ENCODE measurements around the gene DOCK2.

GRCh38 chr5:170109059-170110031 lies 472.3 kb downstream of the DOCK2 start:
- TF ChIP-seq, protein P1, sequence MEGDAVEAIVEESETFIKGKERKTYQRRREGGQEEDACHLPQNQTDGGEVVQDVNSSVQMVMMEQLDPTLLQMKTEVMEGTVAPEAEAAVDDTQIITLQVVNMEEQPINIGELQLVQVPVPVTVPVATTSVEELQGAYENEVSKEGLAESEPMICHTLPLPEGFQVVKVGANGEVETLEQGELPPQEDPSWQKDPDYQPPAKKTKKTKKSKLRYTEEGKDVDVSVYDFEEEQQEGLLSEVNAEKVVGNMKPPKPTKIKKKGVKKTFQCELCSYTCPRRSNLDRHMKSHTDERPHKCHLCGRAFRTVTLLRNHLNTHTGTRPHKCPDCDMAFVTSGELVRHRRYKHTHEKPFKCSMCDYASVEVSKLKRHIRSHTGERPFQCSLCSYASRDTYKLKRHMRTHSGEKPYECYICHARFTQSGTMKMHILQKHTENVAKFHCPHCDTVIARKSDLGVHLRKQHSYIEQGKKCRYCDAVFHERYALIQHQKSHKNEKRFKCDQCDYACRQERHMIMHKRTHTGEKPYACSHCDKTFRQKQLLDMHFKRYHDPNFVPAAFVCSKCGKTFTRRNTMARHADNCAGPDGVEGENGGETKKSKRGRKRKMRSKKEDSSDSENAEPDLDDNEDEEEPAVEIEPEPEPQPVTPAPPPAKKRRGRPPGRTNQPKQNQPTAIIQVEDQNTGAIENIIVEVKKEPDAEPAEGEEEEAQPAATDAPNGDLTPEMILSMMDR (optimal IDR thresholded peaks at IDR 0.05 in 1 of 3, IDR thresholded peaks at IDR 0.05 in 1 of 3, conservative IDR thresholded peaks at IDR 0.05 in 1 of 3; ENCODE audit: extremely low read depth in 1 of 3, insufficient read depth in 2 of 3, low read length in 3 of 3) = no peak
- TF ChIP-seq EZH2 (IDR thresholded peaks at IDR 0.05; ENCODE audit: low read length) = no peak

Measured in keratinocyte (primary cell).